Activated T-cell treated with anti-CD3 and anti-CD28 coated beads, Interleukin-2, amount 50 U/mL, for 1 hour (primary cell): ENCODE results near the gene CTCF.
"Not testable (repeated sequence)": the region's sequence is repeated elsewhere in the genome, so short reads cannot be mapped to it uniquely, and the experiment has no call there.

Source experiments
- DNase-seq: peaks from one replicate; pipeline ENCODE4 v3.0.0-alpha.2; 2020

CTCF gene

GRCh38 chr16:67562526-67562917, at the start of gene CTCF:
Gene CTCF (plus strand): TSS chr16:67562526. CDS start chr16:67610833, 48,307 bp downstream.
- no peak for DNase-seq

- not testable (repeated sequence) for DNase-seq
These were observed 48.4 kb upstream of the CTCF start for GRCh38 chr16:67513892-67514291.

- peak; percentile 75 for DNase-seq
These were observed 47.9 kb upstream of the CTCF start for GRCh38 chr16:67514382-67514828.

GRCh38 chr16:67516296-67517154, 45.8 kb upstream of the CTCF start:
- DNase-seq, result no peak

GRCh38 chr16:67517155-67517445, 45.2 kb upstream of the CTCF start:
- DNase-seq, result no peak

GRCh38 chr16:67517661-67518423, 44.5 kb upstream of the CTCF start:
- DNase-seq, result no peak

GRCh38 chr16:67518676-67519075, 43.6 kb upstream of the CTCF start:
- no peak for DNase-seq

- DNase-seq, result no peak
These were observed 43.1 kb upstream of the CTCF start for GRCh38 chr16:67519242-67519641.

GRCh38 chr16:67521095-67521804, 41.1 kb upstream of the CTCF start:
- DNase-seq, result peak; percentile 98

GRCh38 chr16:67525176-67525860, 37.0 kb upstream of the CTCF start:
- DNase-seq, result no peak

GRCh38 chr16:67526149-67526791, 36.1 kb upstream of the CTCF start:
- no peak for DNase-seq

- peak; percentile 62 for DNase-seq
These were observed 34.0 kb upstream of the CTCF start, which contains the start of gene RIPOR1 for GRCh38 chr16:67528222-67528869. Gene RIPOR1 (plus strand): TSS chr16:67528829. CDS start chr16:67538447, 9,618 bp downstream.

- no peak for DNase-seq
These were observed 33.3 kb upstream of the CTCF start for GRCh38 chr16:67528870-67529581.

- peak; percentile 29 for DNase-seq
These were observed 32.7 kb upstream of the CTCF start for GRCh38 chr16:67529582-67530012.

GRCh38 chr16:67530013-67530939, 32.0 kb upstream of the CTCF start:
- peak; percentile 36 for DNase-seq

GRCh38 chr16:67531247-67531646, 31.1 kb upstream of the CTCF start:
- no peak for DNase-seq

- DNase-seq, result no peak
These were observed 29.2 kb upstream of the CTCF start for GRCh38 chr16:67533024-67533560.

- not testable (repeated sequence) for DNase-seq
These were observed 28.3 kb upstream of the CTCF start for GRCh38 chr16:67533987-67534386.

- DNase-seq, result no peak
These were observed 27.9 kb upstream of the CTCF start for GRCh38 chr16:67534431-67534830.
